ENCODE data around the gene CFAP92. TPM values are rescaled to one million over a fixed set of nuclear protein-coding genes. Genes with fewer than 3 reads are reported as not detected.

The CFAP92 gene
- total RNA-seq, 1 experiment from 2014 or later, result 0.92 TPM

- H3K9me3 Mint-ChIP-seq, result no peaks in the 10 kb centered on the region
- H3K23ac ChIP-seq (ENCODE audit: insufficient read length, low read depth, low read length), result no peak overlapping the region
- no peak overlapping the region for H3K4me2 ChIP-seq (ENCODE audit: insufficient read depth, insufficient read length, low read length)
- H3K9me3 ChIP-seq (ENCODE audit: control insufficient read depth, low read depth, low read length), result no peaks in the 10 kb centered on the region
- no peak overlapping the region for H4K91ac ChIP-seq (ENCODE audit: insufficient read length, low read depth, low read length)
- no peak overlapping the region for H3K56ac ChIP-seq (ENCODE audit: insufficient read length, low read depth, low read length)
- no peak overlapping the region for H2BK15ac ChIP-seq (ENCODE audit: low read depth, low read length)
- H2BK12ac ChIP-seq (ENCODE audit: insufficient read length, low read depth, low read length), result no peak overlapping the region
- H3K4me1 Mint-ChIP-seq, result peaks cover 11 to 13% of the 10 kb centered on the region in 2 experiments
- no peaks in the 10 kb centered on the region; the same call in 1 of the 2 replicates for H3K4me1 ChIP-seq (ENCODE audit: insufficient read depth, low read length)
- no peaks in the 10 kb centered on the region for H4K20me1 ChIP-seq (ENCODE audit: control insufficient read depth, insufficient read depth, insufficient read length)
- H3K27me3 Mint-ChIP-seq (ENCODE audit: low read depth), result no peaks in the 10 kb centered on the region
- H3T11ph ChIP-seq (ENCODE audit: low read length), result no peak overlapping the region
- H3K27ac Mint-ChIP-seq, result no peak overlapping the region
- H2BK120ac ChIP-seq (ENCODE audit: low read depth, low read length, poor library complexity, severe bottlenecking), result no peak overlapping the region
- no peak overlapping the region for H3K4ac ChIP-seq (ENCODE audit: low read depth, low read length)
- no peak overlapping the region for H3K18ac ChIP-seq (ENCODE audit: insufficient read length, low read depth, low read length)
- TF ChIP-seq CTCF (conservative IDR thresholded peaks at IDR 0.05), result no peak
- no peak for DNase-seq
- no peak overlapping the region for H4K8ac ChIP-seq (replicated peaks; ENCODE audit: insufficient read length, low read depth, low read length)
- no peak overlapping the region for H2AFZ ChIP-seq (ENCODE audit: low read length)
- H3K27me3 ChIP-seq (ENCODE audit: insufficient read depth, low read length), result no peaks in the 10 kb centered on the region
- H3K14ac ChIP-seq (ENCODE audit: insufficient read depth, low read length), result no peak overlapping the region
- H3K36me3 Mint-ChIP-seq (ENCODE audit: insufficient read depth in 1 of 3, low read depth in 3 of 3), result peaks cover 5 to 34% (median 29%) of the 10 kb centered on the region in 3 experiments
- H2BK5ac ChIP-seq (ENCODE audit: insufficient read length, low read length), result no peak overlapping the region
- no peak overlapping the region for H3K9ac ChIP-seq (ENCODE audit: extremely low read depth, insufficient read length, low read length)
- peaks cover 11% of the 10 kb centered on the region for H3K79me1 ChIP-seq (ENCODE audit: insufficient read depth, low read depth, low read length, poor library complexity, severe bottlenecking)
- no peak overlapping the region for H2BK20ac ChIP-seq (ENCODE audit: low read depth, low read length, poor library complexity, severe bottlenecking)
- no peak overlapping the region for H4K5ac ChIP-seq (ENCODE audit: insufficient read length, low read depth, low read length)
- no peak overlapping the region for H3K27ac ChIP-seq (ENCODE audit: insufficient read length, low read depth, low read length)
- peaks cover 3% of the 10 kb centered on the region for H3K23me2 ChIP-seq (ENCODE audit: insufficient read length, low read depth, low read length, poor library complexity, severe bottlenecking)
- H3K4me3 Mint-ChIP-seq, result no peak overlapping the region
- H3K79me2 ChIP-seq (ENCODE audit: insufficient read depth, low read length), result peaks cover 8% of the 10 kb centered on the region; the same call in 1 of the 2 replicates
- no peak overlapping the region for H2AK5ac ChIP-seq (ENCODE audit: insufficient read length, low read length)
- WGBS (ENCODE audit: extremely low coverage, insufficient read length, low lambda C conversion rate), result no CpG with 5 or more reads among the region's 1 CpG
Observed at GRCh38 chr3:128884992-128885391, 108.9 kb downstream of the CFAP92 start.
